Measurements from ENCODE around the gene ECM2. TPM values are rescaled to one million over a fixed set of nuclear protein-coding genes. Genes with fewer than 3 reads are reported as not detected.

ECM2 gene
- total RNA-seq, 1 donor from 2014 or later: 62.0 TPM

DNA sequence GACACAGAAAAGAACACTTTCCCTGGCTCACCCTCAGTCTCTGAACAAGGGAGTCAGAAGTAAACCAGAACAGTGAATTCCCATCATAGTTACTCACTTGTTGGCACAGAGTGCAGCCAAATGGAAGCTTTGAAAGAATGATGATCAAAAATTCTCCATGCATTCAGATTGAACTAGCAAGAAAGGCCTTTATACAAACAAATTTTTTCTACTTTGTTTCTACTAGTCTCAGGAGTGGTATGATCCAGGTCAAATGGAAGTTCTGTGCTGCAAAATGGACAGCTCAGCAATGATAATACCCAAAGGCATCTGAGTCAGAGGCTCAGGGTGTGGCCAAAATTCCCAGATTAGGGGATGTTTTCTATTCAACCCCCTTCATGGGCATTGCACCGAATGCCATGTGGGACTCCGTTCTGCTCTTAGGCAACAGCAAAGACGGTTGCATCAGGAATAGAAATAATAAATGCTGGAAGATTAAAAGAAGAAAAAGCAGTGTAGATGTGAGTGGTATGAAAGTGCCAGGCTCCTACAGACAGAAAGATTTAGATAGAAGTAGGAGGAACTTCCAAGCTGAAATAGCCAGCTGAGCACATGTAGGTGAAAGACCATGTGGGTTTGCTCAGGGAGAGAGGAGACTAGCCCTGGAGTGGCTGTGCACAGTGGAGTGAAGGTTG lies 29.5 kb downstream of the ECM2 start:
- peak; percentile 85 for ATAC-seq
- peak; percentile 60 for DNase-seq (ENCODE audit: low spot score)
- intact Hi-C loops (cut with DNase I): no loop called here

- DNase-seq (ENCODE audit: low spot score) (no peak), ATAC-seq (no peak)
- intact Hi-C loops (cut with DNase I): no loop called here
Measured at GRCh38 chr9:92504881-92505280, 30.9 kb downstream of the ECM2 start.

DNA sequence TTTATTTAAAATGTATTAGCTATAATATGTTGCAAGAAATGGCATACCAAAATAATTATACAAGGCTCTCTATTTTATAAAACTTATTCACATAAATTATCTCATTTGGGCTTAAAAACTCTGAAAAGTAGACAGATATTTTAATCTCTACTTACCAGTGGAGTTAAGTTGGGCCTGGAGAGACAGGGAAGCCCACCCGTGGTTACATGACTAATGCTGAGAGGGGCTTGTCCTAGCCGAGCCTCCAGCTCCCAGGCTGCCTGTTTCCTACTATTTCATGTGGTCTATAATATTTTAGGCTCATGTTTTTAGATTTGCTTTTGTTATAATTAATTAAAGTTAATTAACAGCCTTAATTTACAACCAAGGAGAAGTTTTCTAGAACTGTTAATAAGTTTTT lies 32.6 kb downstream of the ECM2 start:
- ATAC-seq: no peak
- DNase-seq (ENCODE audit: low spot score): no peak
- intact Hi-C loops (cut with DNase I): no loop called here

DNA sequence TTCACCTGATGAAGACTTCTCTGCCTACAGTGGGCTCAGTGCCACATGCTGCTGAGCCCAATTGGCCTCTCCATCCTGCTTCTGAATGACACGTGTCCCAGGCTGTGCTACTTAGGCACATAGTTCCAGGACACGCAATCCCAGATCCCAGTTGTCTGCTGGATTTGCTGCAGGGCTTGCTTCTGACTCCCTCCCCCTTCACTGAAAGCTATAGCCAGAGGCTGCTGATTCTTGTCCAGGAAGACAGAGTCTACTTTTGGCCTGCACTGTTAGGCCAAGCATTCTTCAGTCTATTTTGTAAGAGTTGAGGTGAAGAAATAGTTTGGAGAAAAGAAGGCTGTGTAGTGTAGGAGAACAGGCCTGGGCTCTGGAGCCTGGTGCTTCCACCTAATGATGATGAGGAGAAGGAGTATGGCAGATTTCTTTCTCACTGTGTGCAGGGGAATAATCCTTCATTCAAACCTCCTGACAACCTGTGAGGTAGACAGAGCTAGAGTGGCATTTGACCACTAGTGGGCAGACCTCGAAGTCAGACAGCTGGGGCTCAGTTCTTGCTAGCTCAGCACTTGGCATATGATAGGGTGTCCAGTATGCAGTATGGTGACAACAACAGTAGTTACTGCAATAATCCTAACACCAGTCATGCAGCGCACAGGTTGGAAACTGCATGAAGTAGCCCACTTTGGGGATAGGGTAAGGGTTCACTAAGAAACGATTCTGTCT lies 34.0 kb downstream of the ECM2 start:
- ATAC-seq: peak; percentile 70
- no peak for DNase-seq (ENCODE audit: low spot score)
- intact Hi-C loops (cut with DNase I): no loop called here

DNA sequence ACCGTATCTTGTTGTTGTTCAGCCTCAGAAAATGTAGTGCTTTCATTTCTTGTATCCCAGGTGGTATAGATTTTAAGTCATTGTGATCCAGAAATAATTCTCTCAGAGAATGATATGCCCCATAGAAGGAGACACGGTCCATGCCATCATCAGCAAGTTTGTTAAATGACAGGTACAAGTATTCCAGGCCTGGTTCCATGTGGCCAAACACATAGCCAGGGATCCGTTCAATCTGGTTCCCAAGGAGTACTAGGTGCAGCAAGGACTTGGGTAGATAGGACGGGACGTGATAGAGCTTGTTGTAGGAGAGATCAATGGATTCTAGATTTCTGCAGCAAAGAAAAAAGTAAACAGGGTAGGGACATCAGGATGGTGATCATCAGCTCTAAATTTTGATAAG lies 35.1 kb downstream of the ECM2 start:
- no peak for ATAC-seq
- intact Hi-C loops (cut with DNase I): no loop called here

GRCh38 chr9:92499701-92500100 lies 36.1 kb downstream of the ECM2 start:
- intact Hi-C loops (cut with DNase I): no loop called here
- ATAC-seq (no peak), DNase-seq (ENCODE audit: low spot score) (no peak)

More for the DNA sequence above, 35.1 kb downstream of the ECM2 start:
- DNase-seq (ENCODE audit: low spot score): no peak

- no peak for ATAC-seq
- intact Hi-C loops (cut with DNase I): no loop called here
- no peak for DNase-seq (ENCODE audit: low spot score)
Measured at GRCh38 chr9:92496396-92497176, 39.2 kb downstream of the ECM2 start.

DNA sequence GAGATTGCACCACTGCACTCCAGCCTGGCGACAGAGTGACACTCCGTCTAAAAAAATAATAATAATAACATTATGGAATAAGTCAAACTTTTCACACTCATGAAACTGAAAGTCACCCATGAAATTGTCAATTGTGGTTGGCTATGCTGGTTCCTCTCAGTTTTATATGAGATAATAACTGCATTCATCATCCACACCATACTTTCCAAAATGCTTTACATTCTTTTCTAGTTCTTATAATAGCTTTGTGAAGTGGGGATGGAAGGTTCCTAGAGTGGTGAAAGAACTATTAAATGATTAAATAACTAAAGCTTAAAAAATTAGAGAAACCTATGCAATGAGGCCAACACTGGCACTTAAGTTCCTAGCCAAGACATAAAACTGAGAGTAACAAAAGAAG lies 40.9 kb downstream of the ECM2 start:
- intact Hi-C loops (cut with DNase I): no loop called here
- ATAC-seq (no peak), DNase-seq (ENCODE audit: low spot score) (no peak)

DNA sequence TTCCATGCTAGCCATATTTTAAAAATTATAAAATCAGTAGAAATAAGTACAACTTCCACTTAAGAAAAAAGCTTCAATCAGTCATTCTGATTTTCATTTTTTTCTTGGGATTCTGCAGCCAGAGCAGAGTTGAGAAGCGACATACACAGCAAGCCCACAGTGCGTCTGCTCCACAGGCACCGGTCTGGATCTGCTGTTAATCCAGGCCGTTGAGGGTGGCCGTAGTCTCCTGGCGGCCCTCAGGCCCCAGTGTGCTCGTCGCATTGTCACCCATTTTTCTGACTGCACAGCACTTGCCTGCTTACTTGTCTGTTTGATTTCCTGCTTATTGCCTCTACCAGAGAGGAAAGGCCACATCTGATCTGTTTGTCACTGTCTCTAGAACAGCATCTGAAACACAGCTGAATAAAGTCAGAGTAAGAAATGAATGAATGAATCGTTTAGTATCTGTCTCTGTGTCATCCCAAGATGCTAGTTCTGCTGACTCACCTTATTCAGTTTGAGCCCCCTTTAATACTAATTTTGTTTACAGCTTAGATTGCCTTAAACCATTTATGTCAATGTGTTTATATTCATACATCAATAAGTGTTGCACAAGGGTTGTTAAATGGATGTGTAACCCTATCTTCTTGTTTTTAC lies 41.9 kb downstream of the ECM2 start:
- DNase-seq (ENCODE audit: low spot score): no peak
- no peak for ATAC-seq
- intact Hi-C loops (cut with DNase I): no loop called here

GRCh38 chr9:92492781-92493401 lies 42.9 kb downstream of the ECM2 start:
- intact Hi-C loops (cut with DNase I): no loop called here
- no peak for DNase-seq (ENCODE audit: low spot score)
- ATAC-seq: no peak

- intact Hi-C loops (cut with DNase I): no loop called here
- ATAC-seq (no peak), DNase-seq (ENCODE audit: low spot score) (no peak)
Measured at GRCh38 chr9:92488681-92489550, 46.9 kb downstream of the ECM2 start.

- DNase-seq (ENCODE audit: low spot score) (no peak), ATAC-seq (no peak)
- intact Hi-C loops (cut with DNase I): no loop called here
Measured at GRCh38 chr9:92486371-92486770, 49.4 kb downstream of the ECM2 start.

DNA sequence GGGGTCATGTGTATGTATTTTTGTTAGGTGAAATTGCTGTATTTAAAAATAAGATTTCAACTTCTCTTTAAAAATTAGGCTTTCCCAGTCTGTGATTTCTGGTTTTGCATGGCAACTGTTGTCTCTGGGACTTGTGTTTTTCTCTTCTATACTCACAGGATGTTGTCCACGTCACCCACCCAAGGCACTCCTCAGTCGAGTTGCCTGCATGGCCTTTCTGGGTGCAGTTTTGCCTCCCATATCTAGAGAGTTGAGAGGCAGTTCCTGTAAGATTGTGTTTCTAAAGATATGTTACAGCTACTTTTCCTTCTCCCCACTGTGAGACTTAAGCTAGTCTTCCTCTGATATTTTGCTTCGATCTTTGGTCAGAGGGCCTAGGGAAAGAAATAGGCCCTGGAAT lies 51.2 kb downstream of the ECM2 start:
- ATAC-seq (no peak), DNase-seq (ENCODE audit: low spot score) (no peak)
- intact Hi-C loops (cut with DNase I): no loop called here

DNA sequence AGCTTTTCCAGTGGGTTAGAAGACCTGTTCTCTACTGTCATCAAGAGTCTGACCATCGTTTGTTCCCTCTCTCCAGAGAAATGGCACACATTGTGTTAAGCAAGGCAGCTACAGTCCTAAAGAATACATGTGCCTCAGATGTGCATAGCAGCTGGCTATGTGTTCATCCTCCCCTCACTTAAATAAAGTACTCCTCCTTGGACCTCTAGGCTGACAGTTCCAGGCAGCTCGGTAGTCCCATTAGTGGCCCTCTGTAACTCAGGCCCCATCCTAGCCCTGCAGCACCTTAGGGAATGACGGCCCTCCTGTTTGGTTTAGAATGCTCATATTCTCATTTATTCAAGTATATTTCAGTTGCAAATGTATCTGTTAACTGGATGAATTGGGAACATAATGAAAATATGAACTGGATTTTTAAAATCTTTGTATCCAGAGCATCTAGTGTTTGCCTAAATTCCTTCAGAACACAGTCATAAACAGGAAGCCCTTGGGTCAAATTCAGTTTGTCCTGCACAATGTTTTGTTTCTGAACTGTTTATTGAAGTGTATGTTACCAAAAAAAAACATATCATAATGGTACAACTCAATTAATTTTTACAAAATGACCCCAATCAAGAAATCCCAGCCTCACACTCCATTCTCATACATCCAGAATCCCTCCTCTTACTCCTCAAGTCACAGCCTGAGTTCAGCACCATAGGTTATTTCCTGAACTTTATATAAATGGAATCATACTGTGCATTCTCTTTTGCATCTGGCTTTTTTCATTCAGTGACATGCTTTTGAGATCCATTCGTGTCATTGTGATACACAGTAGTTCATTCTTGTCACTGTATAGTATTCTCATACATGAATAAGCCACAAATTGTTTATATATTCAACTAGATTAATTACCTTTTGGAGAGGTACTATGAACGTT lies 51.9 kb downstream of the ECM2 start:
- intact Hi-C loops (cut with DNase I): no loop called here
- DNase-seq (ENCODE audit: low spot score) (no peak), ATAC-seq (no peak)

DNA sequence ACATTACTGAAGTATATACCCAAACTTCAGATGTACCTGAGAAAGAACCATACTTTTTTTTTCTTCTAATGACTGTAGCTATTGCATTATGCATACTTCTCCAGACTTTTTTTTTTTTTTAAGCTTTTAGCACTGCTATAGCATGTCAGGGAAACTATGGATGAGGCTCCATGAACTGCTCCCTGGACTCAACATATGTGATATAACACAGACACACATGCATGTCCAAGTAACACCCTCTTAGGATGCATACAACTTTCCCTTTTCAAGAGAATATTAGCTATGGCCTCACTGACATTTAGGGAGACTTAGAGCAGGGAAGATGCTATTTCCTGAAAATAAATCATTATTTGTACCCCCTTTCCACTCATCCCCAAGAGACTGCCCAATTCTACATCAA lies 53.0 kb downstream of the ECM2 start:
- ATAC-seq: no peak
- no peak for DNase-seq (ENCODE audit: low spot score)
- intact Hi-C loops (cut with DNase I): no loop called here

DNA sequence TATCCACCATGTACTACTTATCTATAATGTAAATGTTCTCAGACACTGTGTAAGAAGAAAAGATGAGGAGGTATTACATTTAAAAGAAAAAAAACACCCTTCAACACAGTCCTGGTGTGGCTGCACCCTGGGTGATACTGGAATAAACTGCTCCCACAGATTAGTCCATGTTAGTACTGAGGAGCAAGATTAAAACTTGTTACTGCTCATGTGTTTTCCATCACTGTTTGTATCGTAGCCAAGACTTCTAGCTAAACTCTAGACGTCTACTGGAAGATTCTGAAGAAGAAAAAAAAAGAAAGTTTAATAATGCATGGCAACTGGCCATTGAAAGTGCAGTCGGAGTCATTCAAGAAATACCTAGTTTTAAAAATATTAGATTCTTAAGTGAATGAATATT lies 53.5 kb downstream of the ECM2 start, which contains the start of gene ASPN:
ASPN (minus strand) TSS at position 178 of the 400 bp plus-strand sequence.
- intact Hi-C loops (cut with DNase I): no loop called here
- ATAC-seq (peak; percentile 73), DNase-seq (ENCODE audit: low spot score) (no peak)

DNA sequence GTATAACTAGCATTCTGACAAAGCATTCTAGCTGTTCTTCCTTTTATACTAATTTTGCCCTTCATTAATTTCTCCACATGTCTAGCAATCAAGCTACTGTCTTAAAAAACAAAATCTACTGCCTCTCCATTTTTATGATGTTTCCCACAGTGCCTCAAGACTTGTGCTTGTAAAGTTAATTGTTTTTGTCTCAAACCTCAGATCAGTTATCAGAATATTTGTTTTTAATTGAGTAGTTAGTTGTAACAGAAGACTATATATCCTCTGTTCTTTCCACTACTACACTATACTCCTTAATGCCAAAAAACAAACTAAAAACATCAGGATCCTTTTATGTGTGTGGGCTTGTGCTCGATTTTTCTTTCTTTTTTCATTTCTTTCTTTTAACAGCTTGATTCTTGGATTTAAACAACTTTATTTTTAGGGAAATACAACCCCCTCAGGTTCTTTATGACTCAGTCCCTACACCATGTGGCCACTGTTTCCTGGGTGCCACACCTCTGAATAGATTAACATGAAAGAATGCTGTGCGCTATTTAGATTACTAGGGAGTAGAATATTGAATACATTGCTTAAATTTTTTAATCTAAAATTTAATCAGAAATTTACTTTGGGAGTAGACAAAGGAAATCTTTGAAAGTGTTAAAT lies 54.7 kb downstream of the ECM2 start:
- DNase-seq (ENCODE audit: low spot score): no peak
- ATAC-seq: peak; percentile 48
- intact Hi-C loops (cut with DNase I): no loop called here

Data from sciatic nerve (tissue), 2 donors.